Pancreas (tissue), 10 donors: ENCODE results near the gene SKIC3. TPM values are rescaled to one million over a fixed set of nuclear protein-coding genes. Genes with fewer than 3 reads are reported as not detected.

Source experiments
- ATAC-seq, 4 donors: fragments of 200-7000 bp; cut with Tn5 transposase; one replicate each; pipeline versions ENCODE4 v1.8.0 to v1.9.1; 2020; ENCODE audit warnings: mild to moderate bottlenecking in 4 of 4, moderate library complexity in 4 of 4
- DNase-seq, 6 donors: peaks; one replicate each; pipeline ENCODE4 v3.0.0-alpha.2; 2020
- FAIRE-seq: peaks from 2 replicates; lab custom pipeline; 2012; peaks lifted over from hg19 to GRCh38; lab: Jason Lieb, UNC
- H3K27ac ChIP-seq, 4 donors: fragments of 200-600 bp; sonication (generic); 1 replicate in 3 of 4; 2 replicates in 1 of 4; pipeline versions ENCODE4 v1.5.0 to v1.8.0; 2020
- H3K27me3 ChIP-seq, 4 donors: fragments of 200-600 bp; one replicate each; pipeline ENCODE4 v1.8.0; 2021
- H3K36me3 ChIP-seq, 3 donors: fragments of 200-600 bp; sonication (generic) in 1 of 3; one replicate each; pipeline versions ENCODE4 v1.5.0 to v1.8.0; 2020 to 2021
- H3K4me1 ChIP-seq, 3 donors: fragments of 200-600 bp; one replicate each; pipeline ENCODE4 v1.8.0; 2021
- H3K4me3 ChIP-seq, 4 donors: fragments of 200-600 bp; sonication (generic) in 2 of 4; one replicate each; pipeline versions ENCODE4 v1.5.0 to v1.8.0; 2020 to 2021
- H3K9me3 ChIP-seq, 4 donors: fragments of 200-600 bp; one replicate each; pipeline ENCODE4 v1.8.0; 2021
- WGBS, 2 donors: extraction: QIAGEN DNeasy Blood & Tissue Kit; methylation state at CpG; one replicate each; pipeline ENCODE4 v1.1.7; 2013; 5-methylcytosine and 5-hydroxymethylcytosine counted together
- intact Hi-C, 3 donors: fragments of 100-400 bp; cut with DNase I; formaldehyde crosslinking; loops; one replicate each; pipeline versions ENCODE4 v1.11.1 to v1.14.2; 2022
- polyA plus RNA-seq, 2 donors: library from polyadenylated mRNA; stranded (reverse); fragments of 200-250 nt; gene quantifications; one replicate each; pipeline ENCODE4 v1.2.3, GENCODE V29; 2013
- total RNA-seq, 6 donors: library from RNA; stranded (reverse); fragmentation: NEBNext Ultra II Directional in 4 of 6; extraction: Animal tissue kit (Norgen Biotek cat#: 25700) in 4 of 6; gene quantifications; one replicate each; pipeline versions ENCODE4 v1.2.1 to v1.2.4, GENCODE V29; 2021 to 2023
- TF ChIP-seq, protein P1 (sequence below), 4 donors: fragments of 200-600 bp; sonication (generic) in 3 of 4; IDR thresholded peaks; one replicate each; pipeline versions ENCODE4 v1.5.0 to v1.8.0; 2021; ENCODE audit warnings: antibody characterized with exemption in 4 of 4
- donor health status: healthy with polysubstance abuse.
- donor health status: DM: no; HTN: no; CAD: no; lungs with moderate emphysema.
- donor health status: DM: no; HTN: no; CAD: no.
- donor health status: control.
- donor health status: control.
- donor health status: Bipolar disorder and iron deficiency.
- donor health status: DM: yes; HTN: yes; CAD: no.
- donor health status: DM: no; HTN: no; CAD: no.
- donor health status: DM: no; HTN: no; CAD: no.
- donor health status: DM: yes; HTN: yes; CAD: no.

The SKIC3 gene
- total and polyA plus RNA-seq, 8 donors = 9.7 to 47.4 (median 40.8) TPM

DNA sequence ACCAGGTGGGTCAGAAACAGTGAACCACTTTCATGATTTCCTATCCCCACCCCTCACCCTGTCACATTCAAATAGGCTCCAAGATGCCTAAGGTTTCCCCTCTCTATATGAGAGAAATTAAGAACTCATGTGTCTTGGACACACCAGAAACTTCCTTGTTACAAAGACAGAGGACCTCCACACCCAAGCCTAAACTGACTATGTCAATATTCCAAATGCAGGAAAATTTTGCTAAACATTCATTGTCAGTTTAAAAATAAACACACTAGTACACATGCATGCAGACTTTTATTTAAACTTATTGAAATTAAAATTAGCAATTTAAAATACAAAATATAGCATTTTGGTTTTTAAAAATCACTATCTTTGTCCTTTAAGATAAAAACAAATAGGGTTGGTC lies 26.2 kb downstream of the SKIC3 start:
- FAIRE-seq = no peak
- TF ChIP-seq, protein P1, sequence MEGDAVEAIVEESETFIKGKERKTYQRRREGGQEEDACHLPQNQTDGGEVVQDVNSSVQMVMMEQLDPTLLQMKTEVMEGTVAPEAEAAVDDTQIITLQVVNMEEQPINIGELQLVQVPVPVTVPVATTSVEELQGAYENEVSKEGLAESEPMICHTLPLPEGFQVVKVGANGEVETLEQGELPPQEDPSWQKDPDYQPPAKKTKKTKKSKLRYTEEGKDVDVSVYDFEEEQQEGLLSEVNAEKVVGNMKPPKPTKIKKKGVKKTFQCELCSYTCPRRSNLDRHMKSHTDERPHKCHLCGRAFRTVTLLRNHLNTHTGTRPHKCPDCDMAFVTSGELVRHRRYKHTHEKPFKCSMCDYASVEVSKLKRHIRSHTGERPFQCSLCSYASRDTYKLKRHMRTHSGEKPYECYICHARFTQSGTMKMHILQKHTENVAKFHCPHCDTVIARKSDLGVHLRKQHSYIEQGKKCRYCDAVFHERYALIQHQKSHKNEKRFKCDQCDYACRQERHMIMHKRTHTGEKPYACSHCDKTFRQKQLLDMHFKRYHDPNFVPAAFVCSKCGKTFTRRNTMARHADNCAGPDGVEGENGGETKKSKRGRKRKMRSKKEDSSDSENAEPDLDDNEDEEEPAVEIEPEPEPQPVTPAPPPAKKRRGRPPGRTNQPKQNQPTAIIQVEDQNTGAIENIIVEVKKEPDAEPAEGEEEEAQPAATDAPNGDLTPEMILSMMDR (IDR thresholded peaks at IDR 0.05) = no peak
- Histone ChIP-seq H3K4me3 (no peak overlapping the region), H3K27ac (no peak overlapping the region), H3K27me3 (no peaks in the 10 kb centered on the region), H3K36me3 (peaks cover 0 to 39% (median 3%) of the 10 kb centered on the region in 3 donors), H3K4me1 (no peaks in the 10 kb centered on the region), H3K9me3 (no peaks in the 10 kb centered on the region)
- no peak for ATAC-seq
- no peak for DNase-seq
- intact Hi-C loops = no loop called here

DNA sequence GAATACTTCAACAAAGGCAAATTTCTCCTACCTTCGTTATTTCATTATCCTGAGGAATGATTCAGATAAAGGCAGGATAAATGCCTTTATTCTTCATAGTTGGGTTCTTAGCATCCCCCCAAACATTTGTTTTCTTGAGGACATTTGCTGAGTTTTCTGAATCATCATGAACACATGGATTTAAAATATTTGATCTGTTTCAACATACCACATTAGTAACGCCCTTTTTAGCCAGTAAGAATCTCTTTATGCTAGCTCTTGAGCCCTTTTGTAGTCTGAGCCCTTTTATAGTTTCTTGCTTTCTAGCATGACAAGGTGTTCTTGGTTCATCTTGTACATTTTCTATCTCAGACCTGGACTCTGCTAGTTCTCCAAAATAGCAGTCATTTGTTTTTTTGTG lies 27.9 kb downstream of the SKIC3 start:
- DNase-seq (no peak), FAIRE-seq (no peak), ATAC-seq (no peak)
- peaks cover 0 to 54% (median 3%) of the 10 kb centered on the region in 3 donors for H3K36me3 ChIP-seq
- TF ChIP-seq, protein P1 (IDR thresholded peaks at IDR 0.05) = no peak
- H3K27ac ChIP-seq = no peak overlapping the region
- H3K9me3 ChIP-seq = no peaks in the 10 kb centered on the region
- H3K4me1 ChIP-seq = no peaks in the 10 kb centered on the region
- 96 to 97% methylated on average over 2 of the region's 2 CpGs for WGBS, 2 donors
- H3K27me3 ChIP-seq = no peaks in the 10 kb centered on the region
- H3K4me3 ChIP-seq = no peak overlapping the region
- intact Hi-C loops = no loop called here

DNA sequence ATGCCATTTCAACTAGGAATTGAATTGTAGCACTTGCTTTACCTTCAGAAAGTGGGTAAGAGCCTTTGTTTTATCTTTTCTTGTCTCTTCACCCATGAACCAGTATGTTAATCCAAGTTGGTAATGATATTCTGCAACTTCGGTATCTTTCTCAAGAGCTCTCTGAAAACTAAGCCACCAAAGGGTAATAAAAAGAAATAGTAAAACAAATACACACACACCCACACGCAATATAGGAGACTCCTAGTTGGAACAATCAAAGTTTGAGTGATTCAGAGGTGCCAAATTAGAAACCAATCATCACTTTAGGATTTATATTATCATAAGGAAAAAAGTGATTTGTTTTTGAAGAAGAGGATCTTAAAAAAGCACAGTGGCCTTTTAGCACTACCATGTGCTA lies 30.4 kb downstream of the SKIC3 start:
- no peaks in the 10 kb centered on the region for H3K27me3 ChIP-seq
- WGBS, 2 donors = 84 to 92% methylated on average over 2 of the region's 2 CpGs
- DNase-seq (no peak), FAIRE-seq (no peak), ATAC-seq (no peak)
- TF ChIP-seq, protein P1 (IDR thresholded peaks at IDR 0.05) = no peak
- no peaks in the 10 kb centered on the region for H3K4me1 ChIP-seq
- peaks cover 0 to 56% (median 3%) of the 10 kb centered on the region in 3 donors for H3K36me3 ChIP-seq
- H3K9me3 ChIP-seq = no peaks in the 10 kb centered on the region
- H3K4me3 ChIP-seq = no peak overlapping the region
- no peak overlapping the region for H3K27ac ChIP-seq
- intact Hi-C loops = no loop called here

DNA sequence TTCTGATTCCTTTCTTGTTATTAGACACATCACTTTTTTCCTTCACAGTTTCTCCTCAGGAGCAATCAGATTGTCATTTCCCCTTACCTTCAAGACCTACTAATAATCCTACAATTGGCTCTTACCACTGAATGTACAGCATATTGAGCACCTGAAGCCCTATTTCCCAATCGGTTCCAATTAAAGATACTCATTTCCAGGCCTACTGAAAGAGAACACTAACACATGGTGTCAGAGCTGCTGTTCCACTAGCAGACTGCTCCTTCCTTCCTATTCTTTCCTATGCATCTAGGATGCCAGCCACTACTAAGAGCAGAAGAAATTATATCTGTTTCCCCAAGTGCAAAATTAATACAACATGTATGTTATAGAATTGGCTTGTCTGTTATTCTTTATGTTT lies 34.6 kb downstream of the SKIC3 start:
- Histone ChIP-seq H3K36me3 (peaks cover 0 to 43% (median 0%) of the 10 kb centered on the region in 3 donors), H3K9me3 (no peaks in the 10 kb centered on the region), H3K4me1 (no peaks in the 10 kb centered on the region), H3K27ac (no peak overlapping the region), H3K27me3 (no peaks in the 10 kb centered on the region), H3K4me3 (no peak overlapping the region)
- 69 to 74% methylated on average over 1 of the region's 1 CpG for WGBS, 2 donors
- intact Hi-C loops = no loop called here
- FAIRE-seq (no peak), DNase-seq (no peak), ATAC-seq (no peak)
- TF ChIP-seq, protein P1 (IDR thresholded peaks at IDR 0.05) = no peak

DNA sequence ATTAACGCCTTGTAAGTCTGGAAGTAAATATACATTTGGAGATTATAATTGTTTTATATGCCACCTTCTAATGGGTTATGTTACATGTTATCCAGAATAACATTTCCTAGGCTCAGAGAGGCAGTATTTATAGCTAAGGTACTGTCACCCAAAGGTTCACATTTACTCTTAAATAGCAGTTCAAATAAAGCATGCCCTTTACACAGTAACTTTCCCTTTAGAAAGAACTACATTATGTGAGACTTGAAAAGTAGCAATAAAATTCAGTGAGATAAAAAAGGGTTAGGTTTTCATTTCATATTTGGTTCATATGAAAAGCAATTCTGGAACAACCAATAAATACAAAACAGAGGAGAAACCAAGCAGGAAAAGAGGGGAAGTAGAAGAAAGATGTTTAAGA lies 35.1 kb downstream of the SKIC3 start:
- no peaks in the 10 kb centered on the region for H3K4me1 ChIP-seq
- DNase-seq = no peak
- H3K27me3 ChIP-seq = no peaks in the 10 kb centered on the region
- H3K9me3 ChIP-seq = no peaks in the 10 kb centered on the region
- 88 to 92% methylated on average over 1 of the region's 1 CpG for WGBS, 2 donors
- H3K4me3 ChIP-seq = no peak overlapping the region
- H3K36me3 ChIP-seq = peaks cover 0 to 49% (median 0%) of the 10 kb centered on the region in 3 donors
- no peak overlapping the region for H3K27ac ChIP-seq
- intact Hi-C loops = no loop called here
- TF ChIP-seq, protein P1 (IDR thresholded peaks at IDR 0.05) = no peak
- FAIRE-seq = no peak
- no peak for ATAC-seq
